H1 (cell line): Measurements from ENCODE around the gene THOC6. TPM values are rescaled to one million over a fixed set of nuclear protein-coding genes. Genes with fewer than 3 reads are reported as not detected.

ENCODE experiments used
- KDM5A ChIP-seq: fragments of 200-600 bp; IDR thresholded peaks from 2 replicates; pipeline ENCODE4 v1.7.1; 2012; ENCODE audit warnings: mild to moderate bottlenecking, low read length, inconsistent platforms, mixed read lengths
- NANOG ChIP-seq: IDR thresholded peaks from 2 replicates; pipeline ENCODE4 v1.6.1; 2011; ENCODE audit warnings: low read length, low read depth, mild to moderate bottlenecking, inconsistent platforms; ENCODE audit not compliant: insufficient read depth, poor library complexity, severe bottlenecking
- SAP30 ChIP-seq: fragments of 300-600 bp; sonication (generic); IDR thresholded peaks from 2 replicates; pipeline ENCODE4 v1.7.1; 2012; ENCODE audit warnings: low read length, moderate library complexity, mild to moderate bottlenecking, inconsistent platforms; ENCODE audit not compliant: insufficient read depth, insufficient replicate concordance
- polyA plus RNA-seq, 7 experiments: library from polyadenylated mRNA; depleted of rRNA in 3 of 7; stranded (reverse) in 5 of 7; unstranded in 2 of 7; fragments of >200 nt in 5 of 7; fragments of 200-250 nt in 2 of 7; gene quantifications; 1 replicate in 5 of 7; 2 replicates in 1 of 7; 4 replicates in 1 of 7; pipeline versions ENCODE4 v1.2.1 to v1.2.3, GENCODE V29; 2011 to 2013; ENCODE audit warnings: missing spikeins in 2 of 7, mixed read lengths in 2 of 7
- total RNA-seq: library from RNA; stranded (reverse); fragmentation: NEBNext Ultra II Directional; extraction: Animal tissue kit (Norgen Biotek cat#: 25700); gene quantifications from 2 replicates; pipeline ENCODE4 v1.2.1, GENCODE V29; 2021

The THOC6 gene
- total and polyA plus RNA-seq, 2 of the 8 experiments (the other 6 are each of a cell fraction or from before 2014, with no cell fraction given): 78.5 to 111 TPM

DNA sequence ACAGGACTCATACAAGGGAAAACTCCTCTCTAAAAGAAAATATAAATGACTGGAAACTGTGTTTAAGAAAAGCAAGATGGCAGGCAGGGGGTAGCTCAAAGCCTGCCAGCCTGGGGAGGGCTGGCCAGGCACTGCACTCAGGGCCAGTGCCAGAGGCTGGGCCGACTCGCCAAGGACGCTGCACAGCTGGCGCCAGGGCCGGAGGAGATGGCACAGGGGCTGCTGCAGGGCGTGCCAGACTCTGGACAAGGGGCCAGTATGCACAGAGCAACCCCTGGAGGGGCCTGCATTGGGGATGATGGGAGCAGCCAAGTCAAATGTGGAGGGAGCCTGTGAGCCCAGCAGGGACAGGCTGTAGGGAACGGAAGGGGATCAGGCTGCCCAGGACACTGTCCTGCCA lies 47.6 kb upstream of the THOC6 start (continued):
- TF ChIP-seq NANOG (no peak), SAP30 (no peak), KDM5A (no peak)
